HL-60/S4 treated with phorbol 12-myristate 13-acetate at 8.2 ng/mL for 4 days and 3 days (cell line): ENCODE data around the gene PSRC1.

Source experiments
- in situ Hi-C: fragments of 300-500 bp; cut with MboI; formaldehyde crosslinking; loops from 2 replicates; pipeline ENCODE4 v1.15.0; 2022; ENCODE audit warnings: low sequenced_read_pairs

PSRC1 gene

DNA sequence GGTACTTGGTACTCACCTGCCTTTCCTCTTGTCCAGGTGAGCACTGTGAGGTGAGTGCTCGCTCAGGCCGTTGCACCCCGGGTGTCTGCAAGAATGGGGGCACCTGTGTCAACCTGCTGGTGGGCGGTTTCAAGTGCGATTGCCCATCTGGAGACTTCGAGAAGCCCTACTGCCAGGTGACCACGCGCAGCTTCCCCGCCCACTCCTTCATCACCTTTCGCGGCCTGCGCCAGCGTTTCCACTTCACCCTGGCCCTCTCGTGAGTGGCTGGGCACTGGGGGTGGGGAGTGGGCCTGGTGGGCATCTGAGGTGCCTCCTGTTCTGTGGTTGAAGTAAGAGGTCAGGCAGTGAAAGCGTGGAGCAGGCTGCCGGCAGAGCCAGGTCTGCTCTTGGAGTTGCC lies 21.9 kb downstream of the PSRC1 start:
- in situ Hi-C loops: loop anchor here (10.0 kb wide), 2 partner anchors 134 to 274 kb away; partner anchors contain the start of genes GPR61 and SORT1

DNA sequence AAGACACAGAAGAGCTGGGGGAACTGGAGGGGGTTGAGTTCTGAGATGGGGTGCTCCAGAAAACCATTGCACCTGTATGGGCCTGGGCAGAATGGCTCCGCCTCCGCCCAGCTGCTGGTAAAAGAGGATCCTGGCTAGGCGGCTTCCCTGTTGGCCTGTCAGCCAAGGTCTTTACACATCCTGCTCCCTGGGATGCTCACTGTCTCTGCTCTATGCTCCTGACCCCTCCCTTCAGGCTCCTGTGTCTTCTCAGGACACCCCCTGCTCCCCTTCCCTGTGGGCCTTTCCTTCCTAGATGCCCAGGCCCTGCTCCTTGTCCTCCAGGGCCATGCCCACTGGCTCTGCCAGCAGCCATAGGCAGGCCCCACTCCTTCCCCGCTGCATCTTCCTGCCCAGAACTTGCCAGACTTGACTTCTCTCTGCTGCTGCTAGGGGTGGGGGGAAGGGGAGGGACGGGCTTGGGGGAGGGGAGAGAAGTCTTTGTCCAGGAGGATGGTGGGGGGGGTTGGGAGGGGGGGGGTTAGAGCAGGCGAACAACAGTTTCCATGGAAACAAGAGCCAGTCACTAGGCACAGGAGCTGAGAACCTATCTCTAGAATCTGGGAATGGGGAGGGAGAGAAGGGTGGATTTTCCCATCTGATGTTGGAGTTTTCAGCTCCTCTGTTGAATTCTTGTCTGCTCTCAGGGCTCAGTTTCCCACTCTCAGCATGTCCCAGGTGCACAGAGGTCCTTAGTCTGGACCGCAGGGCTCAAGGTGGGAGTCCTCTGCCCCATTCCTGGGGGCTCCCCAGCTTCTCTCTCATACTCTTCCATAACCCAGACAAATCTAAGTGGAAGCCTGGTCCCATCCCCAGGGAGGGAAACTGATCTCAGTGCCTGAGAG lies 23.0 kb downstream of the PSRC1 start:
- in situ Hi-C loops: loop anchor here (10.0 kb wide), 2 partner anchors 135 to 275 kb away; partner anchors contain the start of genes GPR61 and SORT1

- in situ Hi-C loops: no loop called here
These were observed 24.2 kb downstream of the PSRC1 start for GRCh38 chr1:109258481-109259466.

GRCh38 chr1:109257682-109258421 lies 25.1 kb downstream of the PSRC1 start:
- in situ Hi-C loops: no loop called here

GRCh38 chr1:109256971-109257681 lies 25.8 kb downstream of the PSRC1 start:
- in situ Hi-C loops: no loop called here

- in situ Hi-C loops: no loop called here
These were observed 26.9 kb downstream of the PSRC1 start for GRCh38 chr1:109256085-109256484.

- in situ Hi-C loops: no loop called here
These were observed 27.3 kb downstream of the PSRC1 start for GRCh38 chr1:109255678-109256077.

GRCh38 chr1:109255097-109255651 lies 27.8 kb downstream of the PSRC1 start:
- in situ Hi-C loops: no loop called here

GRCh38 chr1:109254621-109255096 lies 28.3 kb downstream of the PSRC1 start:
- in situ Hi-C loops: no loop called here

DNA sequence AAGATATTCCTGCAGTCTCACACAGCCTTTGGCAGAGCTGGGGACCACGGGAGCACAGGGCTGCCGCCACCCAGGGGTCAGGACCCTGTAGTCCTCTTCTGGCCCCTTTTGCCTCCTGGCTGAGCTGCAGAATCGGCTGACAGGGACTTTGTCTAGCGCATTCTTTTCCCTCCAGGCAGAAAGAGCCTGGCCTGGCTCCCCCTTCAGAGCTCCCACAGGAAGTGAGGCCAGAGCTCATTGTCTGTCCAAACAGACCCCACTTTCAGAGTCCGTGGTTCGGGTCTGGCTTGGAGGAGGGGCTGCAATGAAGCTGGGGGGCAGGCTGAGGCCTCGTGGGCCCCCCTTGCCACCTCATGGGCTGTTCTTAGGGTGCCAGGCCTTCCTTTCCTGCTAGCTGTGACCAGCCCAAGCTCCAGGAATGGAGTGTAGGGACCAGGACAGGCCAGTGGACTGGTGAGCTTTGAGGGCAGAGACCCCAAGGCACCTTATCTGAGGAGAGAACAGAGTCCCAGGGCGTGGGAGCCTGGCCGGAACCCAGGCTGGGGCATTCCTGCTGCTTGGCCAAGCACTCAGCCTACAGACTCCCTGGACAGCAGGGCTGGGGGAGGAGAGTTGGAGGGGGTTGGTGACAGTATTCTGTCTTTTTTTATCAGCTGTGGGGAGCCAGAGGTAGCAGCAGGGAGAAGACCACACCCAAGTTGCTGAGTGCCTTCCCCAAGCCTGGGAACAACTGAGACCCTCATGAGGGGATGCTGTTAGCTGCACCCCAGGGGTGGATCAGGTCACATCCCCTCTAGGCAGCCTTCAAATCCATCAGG lies 28.9 kb downstream of the PSRC1 start:
- in situ Hi-C loops: no loop called here

DNA sequence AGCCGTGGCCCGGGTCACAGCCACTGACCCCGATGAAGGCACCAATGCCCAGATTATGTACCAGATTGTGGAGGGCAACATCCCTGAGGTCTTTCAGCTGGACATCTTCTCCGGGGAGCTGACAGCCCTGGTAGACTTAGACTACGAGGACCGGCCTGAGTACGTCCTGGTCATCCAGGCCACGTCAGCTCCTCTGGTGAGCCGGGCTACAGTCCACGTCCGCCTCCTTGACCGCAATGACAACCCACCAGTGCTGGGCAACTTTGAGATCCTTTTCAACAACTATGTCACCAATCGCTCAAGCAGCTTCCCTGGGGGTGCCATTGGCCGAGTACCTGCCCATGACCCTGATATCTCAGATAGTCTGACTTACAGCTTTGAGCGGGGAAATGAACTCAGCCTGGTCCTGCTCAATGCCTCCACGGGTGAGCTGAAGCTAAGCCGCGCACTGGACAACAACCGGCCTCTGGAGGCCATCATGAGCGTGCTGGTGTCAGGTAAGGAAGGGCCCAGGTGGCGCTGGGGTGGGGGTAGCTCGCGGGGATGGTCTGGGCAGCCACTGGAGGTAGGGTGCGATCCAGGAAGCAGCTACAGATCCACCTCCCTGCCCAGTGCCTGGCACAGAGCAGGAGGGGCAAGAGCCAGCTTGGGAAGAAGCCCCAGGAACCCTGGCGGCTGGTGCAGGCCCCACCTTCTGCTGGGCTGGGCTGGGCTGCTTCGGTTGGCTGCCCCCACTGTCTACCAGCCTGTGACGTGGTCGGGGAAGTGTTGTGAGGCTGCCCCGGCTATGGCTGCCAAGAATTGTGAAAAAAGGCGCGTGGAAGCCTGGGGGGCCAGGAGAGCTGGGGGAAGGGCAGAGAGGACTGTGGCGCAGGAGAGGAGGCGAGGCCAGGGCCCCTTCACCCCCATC lies 29.8 kb downstream of the PSRC1 start:
- in situ Hi-C loops: no loop called here

DNA sequence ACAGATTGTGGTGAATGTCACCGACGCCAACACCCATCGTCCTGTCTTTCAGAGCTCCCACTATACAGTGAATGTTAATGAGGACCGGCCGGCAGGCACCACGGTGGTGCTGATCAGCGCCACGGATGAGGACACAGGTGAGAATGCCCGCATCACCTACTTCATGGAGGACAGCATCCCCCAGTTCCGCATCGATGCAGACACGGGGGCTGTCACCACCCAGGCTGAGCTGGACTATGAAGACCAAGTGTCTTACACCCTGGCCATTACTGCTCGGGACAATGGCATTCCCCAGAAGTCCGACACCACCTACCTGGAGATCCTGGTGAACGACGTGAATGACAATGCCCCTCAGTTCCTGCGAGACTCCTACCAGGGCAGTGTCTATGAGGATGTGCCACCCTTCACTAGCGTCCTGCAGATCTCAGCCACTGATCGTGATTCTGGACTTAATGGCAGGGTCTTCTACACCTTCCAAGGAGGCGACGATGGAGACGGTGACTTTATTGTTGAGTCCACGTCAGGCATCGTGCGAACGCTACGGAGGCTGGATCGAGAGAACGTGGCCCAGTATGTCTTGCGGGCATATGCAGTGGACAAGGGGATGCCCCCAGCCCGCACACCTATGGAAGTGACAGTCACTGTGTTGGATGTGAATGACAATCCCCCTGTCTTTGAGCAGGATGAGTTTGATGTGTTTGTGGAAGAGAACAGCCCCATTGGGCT lies 30.6 kb downstream of the PSRC1 start:
- in situ Hi-C loops: no loop called here

DNA sequence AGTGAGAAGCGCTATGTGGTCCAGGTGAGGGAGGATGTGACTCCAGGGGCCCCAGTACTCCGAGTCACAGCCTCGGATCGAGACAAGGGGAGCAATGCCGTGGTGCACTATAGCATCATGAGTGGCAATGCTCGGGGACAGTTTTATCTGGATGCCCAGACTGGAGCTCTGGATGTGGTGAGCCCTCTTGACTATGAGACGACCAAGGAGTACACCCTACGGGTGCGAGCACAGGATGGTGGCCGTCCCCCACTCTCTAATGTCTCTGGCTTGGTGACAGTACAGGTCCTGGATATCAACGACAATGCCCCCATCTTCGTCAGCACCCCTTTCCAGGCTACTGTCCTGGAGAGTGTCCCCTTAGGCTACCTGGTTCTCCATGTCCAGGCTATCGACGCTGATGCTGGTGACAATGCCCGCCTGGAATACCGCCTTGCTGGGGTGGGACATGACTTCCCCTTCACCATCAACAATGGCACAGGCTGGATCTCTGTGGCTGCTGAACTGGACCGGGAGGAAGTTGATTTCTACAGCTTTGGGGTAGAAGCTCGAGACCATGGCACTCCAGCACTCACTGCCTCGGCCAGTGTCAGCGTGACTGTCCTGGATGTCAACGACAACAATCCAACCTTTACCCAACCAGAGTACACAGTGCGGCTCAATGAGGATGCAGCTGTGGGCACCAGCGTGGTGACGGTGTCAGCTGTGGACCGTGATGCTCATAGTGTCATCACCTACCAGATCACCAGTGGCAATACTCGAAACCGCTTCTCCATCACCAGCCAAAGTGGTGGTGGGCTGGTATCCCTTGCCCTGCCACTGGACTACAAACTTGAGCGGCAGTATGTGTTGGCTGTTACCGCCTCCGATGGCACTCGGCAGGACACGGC lies 31.4 kb downstream of the PSRC1 start:
- in situ Hi-C loops: no loop called here

DNA sequence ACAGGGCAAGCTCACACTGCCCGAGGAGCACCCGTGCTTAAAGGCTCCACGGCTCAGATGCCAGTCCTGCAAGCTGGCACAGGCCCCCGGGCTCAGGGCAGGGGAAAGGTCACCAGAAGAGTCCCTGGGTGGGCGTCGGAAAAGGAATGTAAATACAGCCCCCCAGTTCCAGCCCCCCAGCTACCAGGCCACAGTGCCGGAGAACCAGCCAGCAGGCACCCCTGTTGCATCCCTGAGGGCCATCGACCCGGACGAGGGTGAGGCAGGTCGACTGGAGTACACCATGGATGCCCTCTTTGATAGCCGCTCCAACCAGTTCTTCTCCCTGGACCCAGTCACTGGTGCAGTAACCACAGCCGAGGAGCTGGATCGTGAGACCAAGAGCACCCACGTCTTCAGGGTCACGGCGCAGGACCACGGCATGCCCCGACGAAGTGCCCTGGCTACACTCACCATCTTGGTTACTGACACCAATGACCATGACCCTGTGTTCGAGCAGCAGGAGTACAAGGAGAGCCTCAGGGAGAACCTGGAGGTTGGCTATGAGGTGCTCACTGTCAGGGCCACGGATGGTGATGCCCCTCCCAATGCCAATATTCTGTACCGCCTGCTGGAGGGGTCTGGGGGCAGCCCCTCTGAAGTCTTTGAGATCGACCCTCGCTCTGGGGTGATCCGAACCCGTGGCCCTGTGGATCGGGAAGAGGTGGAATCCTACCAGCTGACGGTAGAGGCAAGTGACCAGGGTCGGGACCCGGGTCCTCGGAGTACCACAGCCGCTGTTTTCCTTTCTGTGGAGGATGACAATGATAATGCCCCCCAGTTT lies 32.3 kb downstream of the PSRC1 start:
- in situ Hi-C loops: no loop called here

- in situ Hi-C loops: no loop called here
These were observed 33.1 kb downstream of the PSRC1 start for GRCh38 chr1:109249654-109250401.
